SJSA1 (cell line): ENCODE data around the gene SP140. TPM values are rescaled to one million over a fixed set of nuclear protein-coding genes. Genes with fewer than 3 reads are reported as not detected.

ENCODE experiments used
- DNase-seq, 2 experiments: peaks; one replicate each; pipeline ENCODE4 v3.0.0-alpha.2; 2015 to 2020; ENCODE audit warnings: low spot score in 2 of 2, low read depth in 1 of 2
- H3K27ac ChIP-seq: fragments of 250-450 bp; sonication (Bioruptor Pico); 2 replicates; pipeline ENCODE4 v1.5.1; 2020; ENCODE audit warnings: mild to moderate bottlenecking, moderate library complexity
- H3K27me3 ChIP-seq: fragments of 250-450 bp; sonication (Bioruptor Pico); replicated peaks from 2 replicates; pipeline ENCODE4 v1.5.1; 2020; ENCODE audit warnings: mild to moderate bottlenecking, moderate library complexity
- H3K36me3 ChIP-seq: fragments of 250-450 bp; sonication (Bioruptor Pico); 2 replicates; pipeline ENCODE4 v1.5.1; 2020; ENCODE audit warnings: mild to moderate bottlenecking
- H3K4me1 ChIP-seq: fragments of 250-450 bp; sonication (Bioruptor Pico); replicated peaks from 2 replicates; pipeline ENCODE4 v1.6.1; 2021; ENCODE audit warnings: mild to moderate bottlenecking
- H3K4me3 ChIP-seq: fragments of 250-450 bp; sonication (Bioruptor Pico); 2 replicates; pipeline ENCODE4 v1.5.1; 2020; ENCODE audit warnings: mild to moderate bottlenecking
- H3K9me3 ChIP-seq: fragments of 250-450 bp; sonication (Bioruptor Pico); replicated peaks from 2 replicates; pipeline ENCODE4 v1.5.1; 2020; ENCODE audit warnings: mild to moderate bottlenecking
- total RNA-seq: library from RNA; depleted of rRNA; stranded (reverse); fragments of >200 nt; shearing (Covaris generic); gene quantifications from 2 replicates; pipeline ENCODE4 v1.2.3, GENCODE V29; 2014

The SP140 gene
- total RNA-seq, 1 experiment from 2014 or later: 2.2 TPM

DNA sequence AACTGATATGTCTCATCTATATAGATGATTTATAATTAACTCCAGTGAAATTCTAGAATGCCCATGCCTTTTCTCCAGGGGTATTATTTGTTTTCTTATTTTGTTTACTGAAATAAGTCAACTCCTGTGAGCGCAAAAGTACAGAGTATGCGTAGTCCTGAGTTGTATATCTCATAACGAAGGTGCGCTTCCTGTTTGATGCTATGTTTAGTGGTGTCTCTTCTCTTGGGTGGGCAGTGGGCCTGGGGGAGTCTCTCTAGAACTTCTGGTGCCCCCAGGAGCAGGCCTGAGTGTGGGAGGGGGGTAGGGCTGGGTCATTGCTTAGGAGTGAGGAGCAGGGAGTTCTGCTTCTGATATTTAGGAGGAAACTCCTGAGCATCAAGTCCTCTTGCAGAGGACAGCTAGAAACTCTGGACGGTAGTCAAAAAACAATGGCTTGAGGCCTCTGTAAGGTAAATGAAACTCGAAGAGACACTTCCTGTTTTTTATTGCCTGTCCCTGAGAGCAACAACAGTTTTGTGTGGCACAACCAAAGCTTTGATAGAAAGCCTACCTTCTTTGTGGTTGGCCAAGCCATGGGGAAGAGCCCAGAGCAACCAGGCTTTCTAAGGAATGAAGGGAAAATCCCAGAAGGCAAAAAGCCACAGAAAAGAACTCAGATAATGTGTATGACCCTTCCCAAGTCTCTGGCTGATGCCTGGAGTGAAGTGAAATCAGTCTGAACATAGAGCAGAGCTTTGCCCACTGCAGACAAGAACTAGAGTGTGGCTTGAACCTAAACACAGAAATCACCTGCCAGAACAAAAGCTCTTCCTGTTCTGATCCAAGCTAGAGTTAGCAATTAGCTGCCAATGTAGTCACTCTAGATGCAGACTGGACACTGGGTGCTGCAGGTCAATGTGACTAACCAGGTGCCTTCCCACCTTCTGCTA, 92.9 kb downstream of the SP140 start:
- H3K4me3 ChIP-seq: no peak overlapping the region
- no peaks in the 10 kb centered on the region for H3K9me3 ChIP-seq
- H3K27me3 ChIP-seq: no peaks in the 10 kb centered on the region
- DNase-seq: no peak
- H3K4me1 ChIP-seq: no peaks in the 10 kb centered on the region
- H3K36me3 ChIP-seq: no peaks in the 10 kb centered on the region
- H3K27ac ChIP-seq: no peak overlapping the region

DNA sequence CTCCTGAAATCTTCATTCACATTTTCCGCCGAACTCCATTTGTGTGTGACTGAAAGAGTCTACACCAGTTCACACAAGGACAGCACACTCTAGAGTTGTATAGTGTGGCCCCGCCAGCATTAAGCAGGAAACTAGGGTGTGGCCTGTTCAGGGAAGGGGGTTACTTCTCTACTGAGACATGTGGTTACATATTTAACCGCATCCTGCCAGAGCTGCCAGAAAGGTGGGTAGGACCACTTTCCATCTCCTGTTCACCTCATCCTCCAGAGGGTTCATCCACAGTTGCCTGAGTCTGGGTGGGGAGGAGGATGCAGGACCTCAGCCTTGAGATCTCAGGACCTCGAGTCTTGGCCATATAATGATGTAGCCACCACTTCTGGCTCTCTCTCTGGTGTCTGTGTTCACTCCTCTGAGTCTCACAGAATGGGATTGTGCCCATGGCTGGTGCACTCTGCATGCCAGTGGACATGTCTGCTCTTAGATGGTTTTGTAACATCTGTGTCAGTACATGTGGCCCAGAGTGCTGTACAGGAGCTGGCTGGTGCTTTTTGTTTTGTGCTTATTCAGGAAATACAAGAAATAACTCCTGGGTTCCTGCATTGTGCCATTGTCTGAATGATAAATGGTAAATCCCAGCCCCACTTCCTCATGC, 93.8 kb downstream of the SP140 start:
- H3K4me3 ChIP-seq: no peak overlapping the region
- no peak for DNase-seq
- no peaks in the 10 kb centered on the region for H3K4me1 ChIP-seq
- H3K27me3 ChIP-seq: no peaks in the 10 kb centered on the region
- no peaks in the 10 kb centered on the region for H3K36me3 ChIP-seq
- no peak overlapping the region for H3K27ac ChIP-seq
- H3K9me3 ChIP-seq: no peaks in the 10 kb centered on the region

DNA sequence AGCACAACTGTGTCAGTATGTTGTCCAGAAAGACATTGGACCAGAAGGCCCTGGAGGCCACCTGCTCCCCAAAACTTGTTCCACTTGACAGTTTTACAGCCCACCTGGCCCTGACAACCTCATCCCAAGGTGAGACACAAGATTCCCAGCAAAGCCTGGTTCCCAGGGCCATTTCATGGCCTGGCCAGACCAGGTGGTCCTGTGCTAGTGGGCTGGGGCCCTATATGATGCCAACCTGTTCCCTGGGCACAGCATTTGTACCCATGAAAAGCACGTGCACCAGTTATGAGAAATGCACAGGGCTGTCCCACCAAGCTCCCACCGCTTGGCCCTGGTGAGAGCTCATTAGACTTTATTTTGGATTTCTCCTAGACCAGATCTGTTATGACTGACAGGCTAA, 95.5 kb downstream of the SP140 start:
- H3K4me3 ChIP-seq: no peak overlapping the region
- no peaks in the 10 kb centered on the region for H3K36me3 ChIP-seq
- no peak overlapping the region for H3K27ac ChIP-seq
- no peaks in the 10 kb centered on the region for H3K27me3 ChIP-seq
- H3K9me3 ChIP-seq: no peaks in the 10 kb centered on the region
- DNase-seq: no peak
- H3K4me1 ChIP-seq: no peaks in the 10 kb centered on the region

DNA sequence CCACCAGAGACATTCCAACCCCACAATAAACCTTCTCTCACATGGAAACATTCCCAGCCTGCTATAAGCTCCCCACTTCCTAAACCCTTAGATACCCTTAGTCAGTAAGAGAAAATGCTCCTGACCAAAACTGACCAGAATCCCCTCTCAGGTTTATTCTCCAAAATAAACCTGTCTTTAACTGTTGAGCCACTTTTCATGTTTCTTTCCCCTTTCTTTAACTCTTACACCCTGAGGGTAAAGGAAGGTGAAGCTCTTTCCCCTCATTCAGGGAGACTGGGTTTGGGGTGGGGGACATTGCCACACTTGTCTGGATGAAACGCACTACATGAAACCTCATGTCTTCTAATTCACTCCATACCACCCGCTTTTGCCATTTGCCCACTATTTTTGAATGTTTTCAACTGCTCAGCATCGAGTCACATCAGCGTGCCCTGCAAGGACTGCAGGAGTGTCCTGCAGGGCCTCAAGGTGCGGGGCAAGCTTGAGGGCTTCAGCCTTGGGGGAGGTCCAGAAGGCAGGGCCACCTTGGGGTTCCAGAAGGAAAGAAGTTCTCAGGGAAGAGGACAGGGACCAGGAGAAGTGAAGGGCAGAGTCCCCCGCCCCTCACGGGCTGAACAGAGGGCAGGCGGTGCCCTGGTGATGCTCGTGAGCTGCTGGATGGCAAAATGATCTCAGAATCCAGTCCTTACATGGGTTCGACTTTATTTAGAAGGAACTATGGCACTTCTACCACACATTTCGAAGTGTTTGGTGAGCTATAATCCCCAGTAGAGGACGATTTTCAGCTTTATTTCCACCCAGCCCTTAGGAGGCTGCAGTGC, 97.2 kb downstream of the SP140 start:
- H3K27me3 ChIP-seq: no peaks in the 10 kb centered on the region
- H3K4me1 ChIP-seq: peaks cover 9% of the 10 kb centered on the region
- no peaks in the 10 kb centered on the region for H3K36me3 ChIP-seq
- no peak for DNase-seq
- H3K9me3 ChIP-seq: no peaks in the 10 kb centered on the region
- H3K27ac ChIP-seq: no peak overlapping the region
- H3K4me3 ChIP-seq: no peak overlapping the region

DNA sequence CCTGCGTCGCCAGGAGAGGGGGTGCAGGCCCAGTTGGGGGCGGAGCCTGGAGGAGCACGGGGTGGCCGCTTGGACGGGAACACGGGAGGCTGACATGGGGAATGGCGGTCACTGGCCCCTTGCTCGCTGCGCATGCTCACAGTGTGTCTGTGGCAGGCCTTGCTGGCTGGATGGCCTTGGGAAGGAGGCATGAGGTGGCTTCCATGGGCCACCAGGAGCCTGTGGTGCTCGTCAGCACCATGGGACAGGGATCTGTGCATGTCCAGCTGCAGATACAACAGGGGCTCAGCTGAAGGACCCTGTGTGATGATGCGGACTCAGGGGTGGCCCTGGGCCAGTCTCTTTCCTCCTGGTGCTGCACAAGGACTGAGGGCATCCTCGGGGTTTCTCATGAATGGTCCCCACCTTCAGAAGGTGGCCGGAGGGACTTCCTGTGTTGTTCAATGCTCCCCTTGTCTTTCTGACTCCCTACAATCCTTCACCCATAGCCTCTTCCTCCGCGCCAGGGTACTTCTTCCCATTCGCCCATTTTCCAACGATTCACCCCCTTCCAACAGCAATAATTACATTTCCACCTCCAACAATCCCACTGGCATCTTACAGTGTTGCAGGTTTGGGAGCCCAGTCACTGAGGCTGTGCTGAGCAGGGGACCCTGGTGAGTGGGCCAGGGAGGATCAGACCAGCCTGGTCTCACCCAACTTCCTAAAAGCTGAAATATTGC, 98.0 kb downstream of the SP140 start:
- no peaks in the 10 kb centered on the region for H3K9me3 ChIP-seq
- H3K27ac ChIP-seq: no peak overlapping the region
- H3K36me3 ChIP-seq: no peaks in the 10 kb centered on the region; the same call in 1 of the 2 replicates
- no peak overlapping the region for H3K4me3 ChIP-seq
- DNase-seq: no peak
- no peaks in the 10 kb centered on the region for H3K27me3 ChIP-seq
- peaks cover 17% of the 10 kb centered on the region for H3K4me1 ChIP-seq

DNA sequence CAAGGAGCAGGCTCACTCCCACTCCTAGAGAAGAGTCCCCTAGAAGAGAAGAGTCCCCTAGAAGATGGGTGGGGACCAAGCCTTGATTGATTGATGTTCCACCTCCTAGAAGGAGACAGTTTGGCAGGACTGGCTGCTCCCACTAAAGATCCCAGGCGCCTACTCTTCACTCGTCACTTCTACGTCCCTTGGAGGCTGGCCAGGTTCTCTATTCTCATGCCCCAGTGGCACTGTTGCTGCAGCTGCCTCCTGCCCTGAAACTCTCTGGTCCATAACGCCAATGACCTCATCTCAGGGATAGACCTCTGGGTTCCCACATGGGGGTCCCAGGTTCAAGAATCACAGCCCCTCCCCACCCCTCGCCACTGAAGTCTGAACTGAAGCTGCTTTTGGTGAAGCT, 99.0 kb downstream of the SP140 start:
- Histone ChIP-seq H3K36me3 (no peaks in the 10 kb centered on the region; the same call in 1 of the 2 replicates), H3K4me3 (no peak overlapping the region), H3K27me3 (no peaks in the 10 kb centered on the region), H3K9me3 (no peaks in the 10 kb centered on the region), H3K27ac (no peak overlapping the region), H3K4me1 (peaks cover 19% of the 10 kb centered on the region)
- DNase-seq: no peak

DNA sequence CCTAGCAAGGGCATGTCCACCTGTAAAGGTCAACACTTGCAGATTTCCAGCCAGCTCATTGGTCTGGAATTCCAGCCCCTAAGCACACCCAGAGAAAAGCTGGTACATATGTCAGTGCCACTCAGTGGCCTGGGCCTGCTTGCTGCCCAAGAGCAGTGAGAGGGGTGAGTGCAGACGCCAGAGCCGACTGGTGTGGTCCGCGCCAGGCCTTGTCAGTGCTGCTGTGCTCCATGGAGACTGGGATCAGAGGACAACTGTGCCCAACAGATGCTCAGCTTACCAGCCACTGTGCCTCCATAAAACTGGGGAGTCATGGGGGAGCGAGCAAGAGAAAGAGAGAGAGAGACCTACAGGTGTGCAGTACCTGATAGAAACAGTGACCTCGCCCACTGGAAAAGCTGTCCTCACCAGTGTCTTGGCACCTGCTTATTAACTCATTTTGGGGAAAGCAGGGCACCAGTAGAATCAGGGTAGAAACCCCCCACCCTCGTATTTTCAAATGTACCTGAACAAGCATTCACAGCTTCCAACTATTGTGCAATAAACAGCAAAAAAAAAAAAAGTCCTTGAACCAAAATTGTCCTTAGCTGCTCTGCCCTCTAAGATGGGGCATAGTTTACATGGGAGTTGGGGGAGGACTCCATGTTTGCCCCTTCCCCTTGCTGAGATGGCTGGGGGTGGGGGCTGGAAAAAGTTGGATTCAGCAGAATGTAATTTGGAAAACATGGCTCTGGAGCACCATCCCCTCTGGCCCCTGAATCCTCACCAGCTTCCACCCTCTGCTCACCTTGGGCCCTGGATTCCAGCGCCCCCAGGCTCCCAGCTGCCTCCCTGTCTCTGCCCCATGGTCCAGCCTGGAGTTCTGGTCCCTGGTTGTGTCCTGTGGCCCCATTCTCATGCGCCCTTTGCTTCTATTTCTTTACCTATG, 100.0 kb downstream of the SP140 start:
- Histone ChIP-seq H3K4me3 (no peak overlapping the region), H3K36me3 (peaks cover under 1% of the 10 kb centered on the region; the same call in 1 of the 2 replicates), H3K27me3 (no peaks in the 10 kb centered on the region), H3K27ac (no peak overlapping the region), H3K9me3 (no peaks in the 10 kb centered on the region), H3K4me1 (peaks cover 19% of the 10 kb centered on the region)
- no peak for DNase-seq

DNA sequence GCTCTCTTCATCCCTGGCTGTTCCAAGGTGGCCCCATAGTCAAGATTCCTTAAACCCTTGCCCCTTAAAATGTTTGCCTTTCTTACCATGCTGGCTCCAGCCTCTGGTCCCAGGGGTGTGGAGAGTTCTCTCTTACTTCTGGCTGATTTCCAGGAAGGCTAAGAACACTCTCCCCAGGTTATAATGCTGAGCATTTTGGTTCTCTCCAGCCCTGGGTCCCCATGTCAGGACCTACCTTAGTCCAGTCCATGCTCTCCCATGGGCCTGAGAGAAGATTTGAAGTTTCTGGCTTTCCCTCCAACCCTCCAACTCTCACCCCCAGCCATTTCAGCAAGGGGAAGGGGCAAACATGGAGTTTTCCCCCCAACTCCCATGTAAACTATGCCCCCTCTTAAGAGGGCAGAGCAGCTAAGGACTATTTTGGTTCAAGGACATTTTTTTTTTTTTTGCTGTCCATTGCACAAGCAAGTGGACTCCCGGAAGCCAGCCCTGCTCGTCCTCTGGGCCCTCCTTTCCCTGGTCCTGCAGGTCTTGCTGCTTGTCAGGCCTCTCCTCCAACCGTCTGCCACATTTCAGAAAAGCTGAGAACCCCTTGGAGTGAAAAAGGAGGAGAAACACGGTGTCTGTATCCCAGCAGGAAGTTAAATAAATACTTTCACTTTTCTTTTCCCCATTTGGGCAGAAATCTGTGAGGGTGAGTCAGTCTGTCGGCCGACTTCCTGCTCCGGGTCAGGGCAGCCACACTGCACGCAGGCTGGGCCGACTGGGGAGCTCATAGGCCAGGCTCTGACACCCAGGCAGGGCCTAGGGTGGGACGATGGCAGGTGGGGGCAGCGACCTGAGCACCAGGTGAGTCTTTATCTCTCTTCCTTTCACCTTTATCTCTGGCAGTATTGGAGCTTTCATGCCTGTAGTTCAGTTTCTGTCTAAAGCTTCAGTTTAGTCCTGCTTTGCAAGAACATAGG, 101.2 kb downstream of the SP140 start, which contains the start of gene SP140L:
Gene SP140L, plus strand, starts transcription at position 741 of the 965 bp plus-strand sequence. Its CDS starts 77 bp downstream, at position 818.
- Histone ChIP-seq H3K27me3 (no peaks in the 10 kb centered on the region), H3K27ac (peak within 1 kb of the TSS; percentile 90)

DNA sequence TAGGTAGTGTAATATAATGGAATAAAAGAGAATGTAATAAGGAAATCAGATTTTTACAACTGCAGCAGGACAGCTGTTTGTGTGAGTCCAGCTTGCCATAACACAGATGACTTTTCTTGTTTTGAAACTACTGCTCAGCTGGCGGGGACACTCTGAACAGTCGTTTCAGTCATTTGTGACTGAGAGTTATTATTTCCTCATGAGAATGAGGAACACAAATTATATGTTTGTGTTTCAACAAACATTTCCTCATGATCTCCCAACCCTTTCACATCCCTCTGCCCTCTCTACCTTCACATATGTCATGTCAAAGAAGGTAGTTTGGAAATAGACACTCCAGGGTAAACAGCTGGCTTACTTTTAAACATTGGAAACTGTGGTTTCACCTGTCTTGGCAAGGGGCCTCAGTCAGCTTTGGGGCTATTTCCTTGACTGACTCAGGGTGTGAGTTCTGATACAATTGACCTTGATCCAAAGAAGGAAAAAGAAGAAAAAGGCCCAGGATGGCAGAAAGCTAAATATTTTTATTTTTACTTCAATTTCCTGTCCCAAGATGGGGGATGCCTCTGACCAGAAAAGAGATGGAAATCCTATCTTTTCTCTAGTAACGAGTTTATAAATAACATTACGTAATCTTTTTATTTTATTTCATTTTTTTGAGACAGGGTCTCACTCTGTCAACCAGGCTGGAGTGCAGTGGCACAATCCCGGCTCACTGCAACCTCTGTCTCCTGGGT, 102.0 kb downstream of the SP140 start:
- no peaks in the 10 kb centered on the region for H3K27me3 ChIP-seq
- H3K4me1 ChIP-seq: peaks cover 19% of the 10 kb centered on the region
- no peaks in the 10 kb centered on the region for H3K9me3 ChIP-seq
- H3K4me3 ChIP-seq: peak overlapping the region; percentile 46
- peaks cover 8% of the 10 kb centered on the region for H3K36me3 ChIP-seq
- no peak for DNase-seq
- H3K27ac ChIP-seq: peak overlapping the region; percentile 90

More for the DNA sequence above, 101.2 kb downstream of the SP140 start, which contains the start of gene SP140L:
- Histone ChIP-seq H3K4me3 (peak within 1 kb of the TSS; percentile 46), H3K9me3 (no peaks in the 10 kb centered on the region), H3K36me3 (peaks cover 4% of the 10 kb centered on the region; the same call in 1 of the 2 replicates), H3K4me1 (peaks cover 19% of the 10 kb centered on the region)
- peak; percentile 83 to 85 for DNase-seq

DNA sequence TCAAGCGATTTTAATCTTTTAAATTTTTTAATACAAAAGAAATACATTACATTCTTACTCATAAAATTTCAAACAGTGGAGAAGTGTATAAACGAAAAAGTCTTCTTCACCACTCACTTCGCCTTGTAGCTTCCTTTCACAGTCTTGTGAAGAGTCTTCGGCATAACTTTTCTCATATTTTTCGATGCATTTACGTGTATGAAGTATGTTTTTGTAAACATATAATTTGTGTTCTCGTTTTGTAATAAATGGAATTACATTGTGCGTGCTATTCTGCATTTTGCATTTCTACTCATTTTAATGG, 102.6 kb downstream of the SP140 start:
- H3K4me3 ChIP-seq: no peak overlapping the region
- H3K27me3 ChIP-seq: no peaks in the 10 kb centered on the region
- H3K4me1 ChIP-seq: peaks cover 19% of the 10 kb centered on the region
- DNase-seq: no peak
- peaks cover 8% of the 10 kb centered on the region for H3K36me3 ChIP-seq
- 0 out of 2 replicates have a peak overlapping the region, but pooled peaks have one; percentile 90 for H3K27ac ChIP-seq
- H3K9me3 ChIP-seq: no peaks in the 10 kb centered on the region
